Measurements from ENCODE around the gene APOL1. TPM values are rescaled to one million over a fixed set of nuclear protein-coding genes. Genes with fewer than 3 reads are reported as not detected.
"Not testable (repeated sequence)": the region's sequence is repeated elsewhere in the genome, so short reads cannot be mapped to it uniquely, and the experiment has no call there.

The APOL1 gene, protein sequence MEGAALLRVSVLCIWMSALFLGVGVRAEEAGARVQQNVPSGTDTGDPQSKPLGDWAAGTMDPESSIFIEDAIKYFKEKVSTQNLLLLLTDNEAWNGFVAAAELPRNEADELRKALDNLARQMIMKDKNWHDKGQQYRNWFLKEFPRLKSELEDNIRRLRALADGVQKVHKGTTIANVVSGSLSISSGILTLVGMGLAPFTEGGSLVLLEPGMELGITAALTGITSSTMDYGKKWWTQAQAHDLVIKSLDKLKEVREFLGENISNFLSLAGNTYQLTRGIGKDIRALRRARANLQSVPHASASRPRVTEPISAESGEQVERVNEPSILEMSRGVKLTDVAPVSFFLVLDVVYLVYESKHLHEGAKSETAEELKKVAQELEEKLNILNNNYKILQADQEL
- total RNA-seq = 100 to 1,000 TPM in 1 of 9 donors, 10 to 100 TPM in 8; 10.4 to 132 (median 18.1) TPM
- polyA plus RNA-seq = 10 to 100 TPM; 13.4 to 18.9 TPM
- long read RNA-seq, donor 1, partial matches to known transcripts = 0 of 6 reads
- long read RNA-seq, donor 1, other reads (novel, unspliced or antisense) = 5 of 6 reads
- long read RNA-seq, donor 2, partial matches to known transcripts = 3 of 32 reads
- long read RNA-seq, donor 2, other reads (novel, unspliced or antisense) = 26 of 32 reads
- long read RNA-seq, donor 3, partial matches to known transcripts = 0 of 3 reads
- long read RNA-seq, donor 3, other reads (novel, unspliced or antisense) = 3 of 3 reads

DNA sequence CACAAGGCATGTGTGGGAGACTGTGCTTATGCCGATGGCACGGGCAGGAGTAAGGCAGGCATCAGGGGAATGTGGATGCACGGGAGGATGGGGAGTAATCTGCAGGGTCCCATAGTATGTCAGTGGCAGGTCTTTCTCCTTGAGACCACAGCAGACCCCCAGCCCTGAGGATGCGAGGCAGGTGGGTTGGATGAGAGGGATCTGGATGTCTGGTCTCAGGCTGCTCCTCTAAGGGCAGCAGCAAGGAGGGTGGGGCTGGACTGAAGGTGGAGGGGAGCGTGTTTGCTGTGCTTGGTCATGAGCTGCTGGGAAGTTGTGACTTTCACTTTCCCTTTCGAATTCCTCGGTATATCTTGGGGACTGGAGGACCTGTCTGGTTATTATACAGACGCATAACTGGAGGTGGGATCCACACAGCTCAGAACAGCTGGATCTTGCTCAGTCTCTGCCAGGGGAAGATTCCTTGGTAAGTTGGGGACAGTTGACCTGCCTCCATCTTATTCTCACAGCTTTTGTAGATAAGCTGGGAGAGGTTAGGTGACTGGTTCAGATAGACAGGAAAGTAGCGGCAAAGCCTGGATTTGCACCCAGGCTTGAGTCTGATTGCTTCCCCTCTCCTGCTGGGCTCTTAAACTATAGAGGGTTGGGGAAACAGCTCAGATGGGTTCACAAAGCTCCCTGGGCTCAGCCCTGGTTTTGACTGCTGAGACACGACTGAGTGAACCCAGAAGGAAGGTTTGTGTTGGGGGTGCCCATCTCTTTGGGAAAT lies at the start of gene APOL1:
Gene APOL1 (plus strand): TSS at position 380 of the 769 bp plus-strand sequence. CDS start 1,823 bp downstream, outside the sequence.
- DNase-seq (peak in 4 of 5 donors; percentile 45 to 73 (median 56)), ATAC-seq (peak; percentile 45 to 74 (median 63))
- intact Hi-C loops (cut with DNase I) = no loop called here
- Histone ChIP-seq H3K9me3 (peaks cover 0 to 4% (median 0%) of the 10 kb centered on the region in 12 donors), H3K27ac (peak within 1 kb of the TSS; percentile 63 to 96 (median 90)), H3K27me3 (no peaks in the 10 kb centered on the region), H3K4me1 (peaks cover 0 to 51% (median 31%) of the 10 kb centered on the region in 12 donors), H3K4me3 (peak within 1 kb of the TSS; percentile 19 to 79 (median 57)), H3K36me3 (peaks cover 0 to 21% (median 0%) of the 10 kb centered on the region in 9 donors)
- 41 to 55% (median 49%) methylated on average over 10 of the region's 10 CpGs for WGBS, 4 donors
- TF ChIP-seq, protein P1, sequence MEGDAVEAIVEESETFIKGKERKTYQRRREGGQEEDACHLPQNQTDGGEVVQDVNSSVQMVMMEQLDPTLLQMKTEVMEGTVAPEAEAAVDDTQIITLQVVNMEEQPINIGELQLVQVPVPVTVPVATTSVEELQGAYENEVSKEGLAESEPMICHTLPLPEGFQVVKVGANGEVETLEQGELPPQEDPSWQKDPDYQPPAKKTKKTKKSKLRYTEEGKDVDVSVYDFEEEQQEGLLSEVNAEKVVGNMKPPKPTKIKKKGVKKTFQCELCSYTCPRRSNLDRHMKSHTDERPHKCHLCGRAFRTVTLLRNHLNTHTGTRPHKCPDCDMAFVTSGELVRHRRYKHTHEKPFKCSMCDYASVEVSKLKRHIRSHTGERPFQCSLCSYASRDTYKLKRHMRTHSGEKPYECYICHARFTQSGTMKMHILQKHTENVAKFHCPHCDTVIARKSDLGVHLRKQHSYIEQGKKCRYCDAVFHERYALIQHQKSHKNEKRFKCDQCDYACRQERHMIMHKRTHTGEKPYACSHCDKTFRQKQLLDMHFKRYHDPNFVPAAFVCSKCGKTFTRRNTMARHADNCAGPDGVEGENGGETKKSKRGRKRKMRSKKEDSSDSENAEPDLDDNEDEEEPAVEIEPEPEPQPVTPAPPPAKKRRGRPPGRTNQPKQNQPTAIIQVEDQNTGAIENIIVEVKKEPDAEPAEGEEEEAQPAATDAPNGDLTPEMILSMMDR (IDR thresholded peaks at IDR 0.05) = no peak
- TF ChIP-seq POLR2A (IDR thresholded peaks at IDR 0.05) = peak in 1 of 2 donors; percentile 68

DNA sequence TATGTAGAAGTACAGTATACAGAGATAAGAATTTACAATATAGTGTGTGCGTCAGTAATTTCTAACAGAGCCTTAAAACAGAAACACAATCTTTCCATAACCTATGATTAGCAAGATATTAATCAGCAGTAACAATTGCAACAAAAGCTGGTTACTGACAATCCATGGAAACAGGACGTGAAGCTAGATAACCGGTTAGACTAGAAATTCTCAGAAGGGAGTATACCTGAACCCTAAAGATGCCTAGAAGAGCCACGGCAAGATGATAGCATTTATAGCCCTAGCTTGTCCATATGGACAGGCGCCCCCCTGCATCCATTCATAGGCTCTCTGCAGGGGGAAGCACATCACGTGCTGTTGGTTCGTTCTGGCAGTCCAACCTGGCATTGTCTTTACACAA lies 49.5 kb upstream of the APOL1 start:
- peaks cover 0 to 70% (median 26%) of the 10 kb centered on the region in 12 donors for H3K4me1 ChIP-seq
- DNase-seq, H3K27ac ChIP-seq, ATAC-seq, H3K9me3 ChIP-seq, H3K36me3 ChIP-seq, H3K27me3 ChIP-seq, H3K4me3 ChIP-seq: not testable (repeated sequence)
- WGBS, 4 donors = 75 to 82% (median 81%) methylated on average over 7 of the region's 7 CpGs
- intact Hi-C loops (cut with DNase I) = loop anchor here in 1 of 10 donors (2.0 kb wide), 1 partner anchor 51 kb away; no protein-coding TSS in a partner anchor

DNA sequence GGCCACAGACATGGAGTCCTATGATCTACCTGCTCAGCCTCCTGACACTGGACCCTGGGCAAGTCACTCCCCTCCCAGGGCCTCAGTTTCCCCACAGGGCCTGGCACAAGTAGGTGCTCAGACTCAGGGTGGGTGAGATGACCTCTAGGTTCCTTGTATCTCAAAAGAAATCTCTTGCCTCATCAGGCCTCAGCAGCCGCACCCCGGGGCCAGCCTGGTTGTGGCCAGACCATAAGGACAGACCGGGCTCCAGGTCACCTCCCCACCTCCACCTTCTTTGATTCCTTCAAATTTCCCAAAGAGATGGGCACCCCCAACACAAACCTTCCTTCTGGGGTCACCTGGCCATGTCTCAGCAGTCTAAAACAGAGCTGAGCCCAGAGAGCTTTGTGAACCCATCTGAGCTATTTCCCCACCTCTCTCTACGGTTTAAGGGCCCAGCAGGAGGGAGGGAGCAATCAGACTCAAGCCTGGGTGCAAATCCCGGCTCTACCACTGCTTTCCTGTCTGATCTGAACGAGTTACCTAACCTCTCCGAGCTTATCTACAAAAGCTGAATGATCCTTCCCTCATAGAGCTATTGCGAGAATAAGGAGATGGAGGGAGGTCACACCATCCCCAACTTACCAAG lies 48.8 kb upstream of the APOL1 start:
- H3K27me3 ChIP-seq = no peaks in the 10 kb centered on the region
- no peaks in the 10 kb centered on the region for H3K36me3 ChIP-seq
- intact Hi-C loops (cut with DNase I) = no loop called here
- WGBS, 4 donors = 74 to 87% (median 81%) methylated on average over 8 of the region's 8 CpGs
- no peak for TF ChIP-seq POLR2A (IDR thresholded peaks at IDR 0.05)
- TF ChIP-seq, protein P1 (IDR thresholded peaks at IDR 0.05) = no peak
- H3K4me3 ChIP-seq = no peak overlapping the region
- peaks cover 0 to 70% (median 22%) of the 10 kb centered on the region in 12 donors for H3K4me1 ChIP-seq
- no peak overlapping the region for H3K27ac ChIP-seq
- no peak for ATAC-seq
- no peaks in the 10 kb centered on the region for H3K9me3 ChIP-seq
- DNase-seq = no peak

DNA sequence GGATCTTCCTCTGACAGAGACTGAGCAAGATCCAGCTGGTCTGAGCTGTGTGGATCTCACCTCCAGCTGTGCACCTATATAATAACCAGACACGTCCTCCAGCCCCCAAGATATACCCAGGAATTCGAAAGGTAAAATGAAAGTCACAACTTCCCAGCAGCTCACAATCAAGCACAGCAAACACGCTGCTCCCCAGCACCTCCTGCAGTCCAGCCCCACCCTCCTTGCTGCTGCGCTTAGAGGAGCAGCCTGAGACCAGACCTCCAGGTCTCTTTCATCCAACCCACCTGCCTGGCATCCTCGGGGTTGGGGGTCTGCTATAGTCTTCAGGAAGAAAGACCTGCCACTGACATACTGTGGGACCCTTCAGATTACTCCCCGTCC lies 48.3 kb upstream of the APOL1 start:
- Histone ChIP-seq H3K9me3 (peaks cover 0 to under 1% (median 0%) of the 10 kb centered on the region in 12 donors), H3K36me3 (no peaks in the 10 kb centered on the region), H3K27ac (no peak overlapping the region), H3K27me3 (no peaks in the 10 kb centered on the region), H3K4me1 (peaks cover 0 to 67% (median 20%) of the 10 kb centered on the region in 12 donors), H3K4me3 (no peak overlapping the region)
- DNase-seq (no peak), ATAC-seq (no peak)
- no peak for TF ChIP-seq POLR2A (IDR thresholded peaks at IDR 0.05)
- TF ChIP-seq, protein P1 (IDR thresholded peaks at IDR 0.05) = no peak
- WGBS, 4 donors = 70 to 82% (median 79%) methylated on average over 6 of the region's 6 CpGs
- intact Hi-C loops (cut with DNase I) = no loop called here

DNA sequence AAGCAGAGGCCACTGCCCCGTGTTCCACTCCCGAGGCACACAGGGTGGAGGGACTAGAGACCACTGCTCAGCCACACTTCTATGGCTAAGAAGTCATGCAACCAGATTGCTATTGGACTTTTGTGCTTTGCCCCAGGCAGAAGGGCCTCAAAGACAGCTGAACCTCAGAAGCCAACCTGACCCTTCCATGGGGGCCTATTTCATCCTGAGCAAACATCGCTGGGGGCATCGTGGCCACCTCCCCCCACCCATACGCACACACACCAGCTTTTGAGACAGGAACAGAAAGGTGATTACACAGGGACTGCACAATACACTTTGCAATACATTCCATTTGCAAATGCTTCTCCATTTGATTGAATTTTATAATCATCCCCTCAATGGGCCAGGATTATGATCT lies 47.4 kb upstream of the APOL1 start:
- ATAC-seq; intact Hi-C loops (cut with DNase I); H3K36me3 ChIP-seq; H3K4me3 ChIP-seq; H3K27ac ChIP-seq; DNase-seq; H3K9me3 ChIP-seq; H3K27me3 ChIP-seq: not testable (repeated sequence)
- peaks cover 0 to 68% (median 15%) of the 10 kb centered on the region in 12 donors for H3K4me1 ChIP-seq
- 62 to 99% (median 75%) methylated on average over 4 to 5 of the region's 5 CpGs for WGBS, 4 donors
